ENCODE data around the gene ARHGAP10.
"Not testable (repeated sequence)": the region's sequence is repeated elsewhere in the genome, so short reads cannot be mapped to it uniquely, and the experiment has no call there.

Gene ARHGAP10

DNA sequence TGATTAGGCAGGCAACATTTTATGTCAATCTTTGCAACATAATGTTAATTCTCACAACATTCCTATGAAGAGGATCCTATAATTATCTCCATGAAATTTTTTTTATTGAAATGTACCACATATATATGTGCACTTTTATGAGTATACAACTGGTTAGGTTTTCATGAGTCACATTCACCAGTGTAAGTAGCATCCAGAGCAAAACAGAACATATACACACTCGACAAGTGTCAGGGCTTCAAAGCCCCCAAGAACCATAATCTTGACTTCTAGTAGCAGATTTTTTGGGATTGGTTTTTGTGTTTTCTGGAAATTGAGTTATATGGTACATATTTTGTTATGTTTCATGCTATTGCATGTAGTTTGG lies 62.4 kb downstream of the ARHGAP10 start:
- no peak for TF ChIP-seq JUND (IDR thresholded peaks at IDR 0.05; ENCODE audit: low read depth)
- in situ Hi-C loops (cut with HindIII; ENCODE audit: low pct_unique_long_range_greater_than_20kb, low sequenced_read_pairs) = no loop called here
- no peak for DNase-seq (ENCODE audit: low read depth in 1 of 2, low spot score in 1 of 2)

DNA sequence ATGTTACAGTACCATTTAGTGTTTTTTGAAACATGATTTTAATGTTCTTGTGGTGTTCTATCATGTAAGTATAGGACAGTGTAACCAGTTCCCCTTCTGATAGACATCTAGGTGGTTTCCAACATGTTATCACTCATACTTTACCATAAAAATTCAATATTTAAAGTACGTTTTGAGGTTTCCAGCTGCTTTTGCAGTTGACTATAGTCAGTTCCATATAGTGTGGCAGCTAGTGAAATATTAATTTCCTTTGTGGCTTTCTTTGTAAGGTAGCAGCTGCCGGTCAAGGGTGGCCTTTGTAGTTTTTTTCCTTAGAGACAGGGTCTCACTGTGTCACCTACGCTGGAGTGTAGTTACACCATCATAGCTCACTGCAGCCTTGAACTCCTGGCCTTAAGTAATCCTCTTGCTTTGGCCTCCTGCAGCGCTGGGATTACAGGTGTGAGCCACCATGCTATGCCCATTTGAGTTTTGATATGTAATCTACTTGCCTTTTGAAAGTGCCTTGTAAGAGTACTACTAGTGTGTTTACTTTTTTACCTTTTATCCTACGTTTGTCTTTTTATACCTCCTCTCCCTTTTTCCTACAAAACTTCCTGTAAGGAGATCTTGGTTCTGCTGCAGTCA lies 63.0 kb downstream of the ARHGAP10 start:
- DNase-seq (ENCODE audit: low read depth in 1 of 2, low spot score in 1 of 2) = no peak
- no peak for TF ChIP-seq JUND (IDR thresholded peaks at IDR 0.05; ENCODE audit: low read depth)
- in situ Hi-C loops (cut with HindIII; ENCODE audit: low pct_unique_long_range_greater_than_20kb, low sequenced_read_pairs) = no loop called here

DNA sequence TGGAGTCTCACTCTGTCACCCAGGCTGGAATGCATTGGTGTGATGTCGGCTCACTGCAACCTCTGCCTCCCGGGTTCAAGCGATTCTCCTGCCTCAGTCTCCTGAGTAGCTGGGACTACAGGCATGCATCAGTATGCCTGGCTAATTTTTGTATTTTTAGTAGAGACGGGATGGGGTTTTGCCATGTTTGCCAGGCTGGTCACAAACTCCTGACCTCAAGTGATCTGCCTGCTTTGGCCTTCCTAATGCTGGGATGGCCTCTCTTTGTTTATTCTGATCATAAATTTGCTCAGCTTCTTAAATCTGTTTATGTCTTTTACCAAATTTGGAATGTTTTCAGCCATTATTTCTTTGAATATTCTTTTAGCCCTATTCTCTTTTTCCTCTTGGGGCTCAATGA lies 67.2 kb downstream of the ARHGAP10 start:
- DNase-seq (ENCODE audit: low read depth in 1 of 2, low spot score in 1 of 2); in situ Hi-C loops (cut with HindIII; ENCODE audit: low pct_unique_long_range_greater_than_20kb, low sequenced_read_pairs): not testable (repeated sequence)

DNA sequence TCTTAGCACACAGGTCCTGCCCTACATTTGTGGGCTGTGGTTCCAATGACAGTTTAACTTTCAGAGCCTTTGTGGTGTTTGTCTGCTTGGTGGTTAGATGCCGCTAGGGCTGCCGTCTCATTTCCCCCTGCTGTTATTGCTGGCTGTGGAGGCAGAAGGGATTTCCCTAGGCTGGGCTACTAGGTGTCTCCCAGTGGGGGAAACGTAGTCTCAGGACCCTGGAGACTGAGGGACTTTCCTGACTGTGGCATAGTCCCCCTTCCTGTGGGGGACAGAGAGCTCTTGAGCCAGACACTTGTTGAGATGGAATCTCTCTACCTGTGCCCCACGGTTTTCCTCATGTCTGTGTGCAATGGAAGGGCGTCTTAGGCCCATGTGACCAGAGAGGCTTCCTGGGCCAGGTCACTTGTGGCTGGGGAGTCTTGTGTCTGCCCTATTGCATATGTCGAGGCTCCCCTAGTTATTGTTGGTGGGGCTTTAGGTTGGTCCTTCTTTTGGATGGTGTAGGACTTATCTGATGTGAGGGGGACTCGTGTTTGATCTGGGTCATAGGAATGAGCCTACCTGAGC lies 68.2 kb downstream of the ARHGAP10 start:
- no peak for TF ChIP-seq JUND (IDR thresholded peaks at IDR 0.05; ENCODE audit: low read depth)
- in situ Hi-C loops (cut with HindIII; ENCODE audit: low pct_unique_long_range_greater_than_20kb, low sequenced_read_pairs) = no loop called here
- no peak for DNase-seq (ENCODE audit: low read depth in 1 of 2, low spot score in 1 of 2)

DNA sequence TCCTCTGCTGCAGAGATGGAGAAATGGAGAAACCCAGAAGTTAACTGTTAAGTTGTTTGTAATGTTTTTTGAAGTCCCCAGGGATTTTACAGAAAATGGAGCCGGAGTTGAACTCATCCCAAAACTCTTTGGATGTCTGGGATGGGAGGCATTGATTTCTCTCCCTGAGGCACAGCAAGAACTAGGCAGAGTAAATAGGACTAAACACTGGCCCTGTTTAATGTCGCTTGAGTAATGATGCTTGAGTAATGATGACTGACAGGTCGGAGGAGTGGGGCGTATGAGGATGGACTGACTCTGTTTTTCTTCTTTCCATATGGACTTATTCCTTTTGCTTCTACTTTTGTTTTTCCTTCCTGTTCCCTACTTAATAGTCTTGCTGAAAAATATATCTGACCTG lies 69.9 kb downstream of the ARHGAP10 start:
- no peak for TF ChIP-seq JUND (IDR thresholded peaks at IDR 0.05; ENCODE audit: low read depth)
- in situ Hi-C loops (cut with HindIII; ENCODE audit: low pct_unique_long_range_greater_than_20kb, low sequenced_read_pairs) = no loop called here
- peak; percentile 4 to 32 for DNase-seq (ENCODE audit: low read depth in 1 of 2, low spot score in 1 of 2)

DNA sequence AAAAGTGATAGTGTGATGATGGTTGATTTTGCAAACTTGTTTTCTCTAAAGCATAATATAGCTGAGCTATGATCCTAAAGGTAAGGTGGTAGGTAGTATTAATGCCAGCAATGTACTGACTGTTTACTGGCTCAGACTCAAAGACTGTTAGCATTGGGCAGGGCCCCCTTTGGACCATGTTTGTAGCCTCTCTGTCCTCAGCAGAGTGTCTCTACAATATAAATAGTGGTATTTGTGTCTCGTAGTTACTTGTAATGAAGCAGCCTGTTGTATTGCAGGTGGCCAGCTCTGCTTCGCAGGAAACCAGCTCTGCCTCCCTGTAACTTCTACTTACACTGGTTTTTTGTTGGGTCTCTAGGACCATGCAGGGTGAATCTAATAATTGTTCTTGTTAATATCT lies 70.5 kb downstream of the ARHGAP10 start:
- TF ChIP-seq JUND (IDR thresholded peaks at IDR 0.05; ENCODE audit: low read depth) = no peak
- no peak for DNase-seq (ENCODE audit: low read depth in 1 of 2, low spot score in 1 of 2)
- in situ Hi-C loops (cut with HindIII; ENCODE audit: low pct_unique_long_range_greater_than_20kb, low sequenced_read_pairs) = no loop called here

DNA sequence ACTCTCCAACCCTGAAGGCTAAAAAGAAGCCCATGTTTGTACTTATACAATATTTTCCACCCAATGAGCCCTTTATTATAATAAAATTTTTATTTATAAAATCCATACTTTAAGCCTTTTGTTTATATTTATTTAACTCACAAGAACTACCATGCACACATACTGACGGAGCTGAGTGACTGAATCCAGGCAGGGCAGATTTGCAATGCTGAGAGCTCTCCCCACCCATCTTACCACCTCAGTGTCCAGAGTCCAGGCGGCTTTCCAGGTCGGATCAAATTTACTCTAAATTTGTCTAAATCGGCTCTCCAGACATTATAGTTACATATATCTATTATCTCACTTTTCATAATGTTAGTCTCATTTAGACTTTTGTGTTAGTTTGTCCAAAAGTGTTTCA lies 74.1 kb downstream of the ARHGAP10 start:
- no peak for TF ChIP-seq JUND (IDR thresholded peaks at IDR 0.05; ENCODE audit: low read depth)
- no peak for DNase-seq (ENCODE audit: low read depth in 1 of 2, low spot score in 1 of 2)

DNA sequence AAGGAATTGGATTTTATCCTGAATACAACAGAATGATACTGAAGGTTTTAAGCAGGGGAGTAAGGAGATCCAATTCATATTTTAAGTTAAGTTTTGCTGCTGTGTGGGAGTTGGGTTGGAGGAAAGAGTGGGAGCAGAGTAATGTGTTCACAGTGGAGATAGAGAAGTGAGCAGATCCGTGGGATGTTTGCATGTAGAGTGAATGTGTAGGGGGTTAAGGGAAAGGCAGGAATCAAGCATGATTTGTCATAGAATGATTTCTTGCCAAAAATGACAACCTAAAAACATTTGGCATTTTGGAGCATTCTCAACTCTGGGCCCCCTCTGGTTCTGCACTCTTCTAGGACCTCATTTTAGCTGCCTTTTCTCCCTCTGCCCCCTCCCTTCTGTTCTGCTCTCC lies 76.6 kb downstream of the ARHGAP10 start:
- no peak for TF ChIP-seq JUND (IDR thresholded peaks at IDR 0.05; ENCODE audit: low read depth)
- in situ Hi-C loops (cut with HindIII; ENCODE audit: low pct_unique_long_range_greater_than_20kb, low sequenced_read_pairs) = no loop called here

More for the DNA sequence above, 74.1 kb downstream of the ARHGAP10 start:
- in situ Hi-C loops (cut with HindIII; ENCODE audit: low pct_unique_long_range_greater_than_20kb, low sequenced_read_pairs) = no loop called here

DNA sequence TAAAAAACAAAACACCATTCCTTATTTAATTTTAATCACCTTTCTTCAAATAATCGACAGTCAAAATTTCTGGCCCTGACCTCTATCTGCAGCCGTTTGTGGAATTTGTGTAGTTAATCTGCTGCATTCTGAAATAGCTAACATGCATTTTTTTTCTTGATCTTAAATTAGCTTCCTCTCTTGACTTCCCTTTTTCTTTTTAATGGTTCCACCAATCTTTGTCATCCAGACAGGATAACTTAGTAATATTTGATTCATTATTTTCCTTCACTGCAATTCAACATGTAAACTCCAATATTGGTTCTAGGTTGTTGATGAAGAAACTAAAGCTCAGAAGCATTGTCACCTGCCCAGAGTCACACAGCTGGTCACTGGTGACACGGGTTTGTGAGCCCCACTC lies 77.3 kb downstream of the ARHGAP10 start:
- in situ Hi-C loops (cut with HindIII; ENCODE audit: low pct_unique_long_range_greater_than_20kb, low sequenced_read_pairs) = no loop called here
- DNase-seq (ENCODE audit: low read depth in 1 of 2, low spot score in 1 of 2) = no peak
- no peak for TF ChIP-seq JUND (IDR thresholded peaks at IDR 0.05; ENCODE audit: low read depth)

More for the DNA sequence above, 76.6 kb downstream of the ARHGAP10 start:
- no peak for DNase-seq (ENCODE audit: low read depth in 1 of 2, low spot score in 1 of 2)

DNA sequence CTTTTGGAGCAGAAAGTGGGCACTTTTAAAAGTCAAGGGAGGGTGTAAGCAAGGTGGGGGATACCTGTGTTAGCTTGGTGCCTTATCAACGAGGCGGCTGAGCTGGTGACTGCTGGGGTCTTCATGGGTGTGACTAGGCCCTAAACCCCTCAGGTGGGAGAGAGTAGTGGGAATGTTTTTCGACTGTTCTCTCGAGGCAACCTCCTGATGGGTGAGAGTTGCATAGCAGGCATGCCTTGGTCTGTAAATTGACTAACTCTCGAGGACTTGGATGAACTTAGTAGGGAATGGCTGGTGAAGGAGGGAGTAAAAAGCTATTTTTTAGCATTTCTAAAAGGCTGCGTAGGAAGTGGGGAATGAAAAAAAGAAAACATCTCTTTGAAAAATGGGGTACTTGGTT lies 80.0 kb downstream of the ARHGAP10 start:
- in situ Hi-C loops (cut with HindIII; ENCODE audit: low pct_unique_long_range_greater_than_20kb, low sequenced_read_pairs) = no loop called here
- TF ChIP-seq JUND (IDR thresholded peaks at IDR 0.05; ENCODE audit: low read depth) = no peak
- no peak for DNase-seq (ENCODE audit: low read depth in 1 of 2, low spot score in 1 of 2)

DNA sequence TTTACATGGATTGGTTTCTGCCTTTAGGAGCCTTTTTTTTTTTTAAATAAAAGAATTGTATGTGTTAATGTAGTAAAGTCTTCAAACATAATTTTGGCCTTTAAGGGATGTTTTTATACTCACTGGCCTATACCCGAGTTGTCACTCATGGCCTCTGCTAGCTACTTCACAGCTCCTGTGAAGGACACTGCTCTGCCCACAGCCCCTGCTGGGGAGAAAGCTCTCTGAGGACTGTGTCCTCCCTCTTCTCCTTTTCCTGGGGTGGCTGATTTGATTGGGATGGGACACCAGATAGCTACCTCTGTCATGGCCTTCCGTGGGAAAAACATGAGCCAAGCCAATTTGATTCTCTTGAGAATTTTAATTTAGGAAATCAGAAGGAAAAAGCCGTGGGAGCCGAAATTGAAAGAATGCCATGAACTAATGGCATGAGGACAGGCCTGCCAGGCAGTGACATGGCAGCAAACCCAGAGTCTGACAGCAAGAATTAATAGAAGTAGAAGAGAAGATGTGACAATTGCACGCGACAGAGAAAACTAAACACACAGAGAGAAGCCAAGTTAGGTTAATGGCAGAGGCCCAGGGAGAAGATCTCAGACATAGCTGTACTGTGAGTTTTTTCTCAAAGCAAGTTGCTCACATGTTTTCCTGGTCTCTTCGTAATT lies 81.4 kb downstream of the ARHGAP10 start:
- in situ Hi-C loops (cut with HindIII; ENCODE audit: low pct_unique_long_range_greater_than_20kb, low sequenced_read_pairs) = no loop called here
- TF ChIP-seq JUND (IDR thresholded peaks at IDR 0.05; ENCODE audit: low read depth) = no peak
- DNase-seq (ENCODE audit: low read depth in 1 of 2, low spot score in 1 of 2) = no peak

DNA sequence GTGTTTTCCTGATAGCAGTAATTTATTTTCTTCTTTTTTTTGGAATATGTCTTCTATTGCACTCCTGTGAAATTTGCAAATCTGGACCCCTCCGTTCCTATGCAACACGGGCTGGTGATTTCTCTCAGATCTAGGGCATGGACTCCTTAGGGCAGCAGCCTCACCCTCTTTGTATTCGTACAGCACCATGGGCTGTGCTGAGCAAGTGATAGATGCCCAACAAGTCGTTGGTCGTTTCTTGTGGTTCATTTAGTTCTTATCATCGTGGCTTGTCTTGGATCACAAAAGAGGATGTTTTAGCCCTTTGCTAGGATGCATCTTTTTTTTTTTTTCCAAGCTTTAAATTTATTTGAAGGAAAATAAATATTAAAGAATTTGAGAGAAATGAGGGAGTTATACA lies 82.1 kb downstream of the ARHGAP10 start:
- DNase-seq (ENCODE audit: low read depth in 1 of 2, low spot score in 1 of 2) = no peak
- no peak for TF ChIP-seq JUND (IDR thresholded peaks at IDR 0.05; ENCODE audit: low read depth)
- in situ Hi-C loops (cut with HindIII; ENCODE audit: low pct_unique_long_range_greater_than_20kb, low sequenced_read_pairs) = no loop called here

DNA sequence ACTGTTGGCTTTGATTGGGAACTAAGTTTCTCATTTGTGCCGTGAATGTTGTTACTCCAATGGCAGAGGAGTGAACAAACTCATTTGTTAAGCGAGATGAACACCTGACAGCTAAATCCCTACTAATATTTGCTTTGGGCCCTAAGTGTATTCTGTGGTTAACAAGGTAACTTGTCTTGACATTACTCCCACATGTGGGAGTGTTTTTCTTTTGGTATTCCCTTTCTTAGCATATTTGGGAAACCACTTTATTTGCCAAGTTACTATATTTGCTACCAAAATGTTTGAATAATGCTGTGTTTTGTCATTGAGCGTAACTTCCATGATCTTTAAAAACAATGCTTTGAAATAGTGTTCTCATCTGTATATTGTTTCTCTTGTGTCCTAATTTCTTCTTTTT lies 82.5 kb downstream of the ARHGAP10 start:
- in situ Hi-C loops (cut with HindIII; ENCODE audit: low pct_unique_long_range_greater_than_20kb, low sequenced_read_pairs) = no loop called here
- no peak for TF ChIP-seq JUND (IDR thresholded peaks at IDR 0.05; ENCODE audit: low read depth)
- DNase-seq (ENCODE audit: low read depth in 1 of 2, low spot score in 1 of 2) = peak in 1 of 2 experiments; percentile 67

All from T47D (cell line).